ENCODE data around the gene APOC3. TPM values are rescaled to one million over a fixed set of nuclear protein-coding genes. Genes with fewer than 3 reads are reported as not detected.
A peak's percentile ranks its signal among the peaks of the same experiment; 100 is the strongest.

APOC3 gene
- total and polyA plus RNA-seq, 9 of the 15 experiments (the other 6 are each of a cell fraction or from before 2014, with no cell fraction given), result 1.1 TPM; not detected in 8

DNA sequence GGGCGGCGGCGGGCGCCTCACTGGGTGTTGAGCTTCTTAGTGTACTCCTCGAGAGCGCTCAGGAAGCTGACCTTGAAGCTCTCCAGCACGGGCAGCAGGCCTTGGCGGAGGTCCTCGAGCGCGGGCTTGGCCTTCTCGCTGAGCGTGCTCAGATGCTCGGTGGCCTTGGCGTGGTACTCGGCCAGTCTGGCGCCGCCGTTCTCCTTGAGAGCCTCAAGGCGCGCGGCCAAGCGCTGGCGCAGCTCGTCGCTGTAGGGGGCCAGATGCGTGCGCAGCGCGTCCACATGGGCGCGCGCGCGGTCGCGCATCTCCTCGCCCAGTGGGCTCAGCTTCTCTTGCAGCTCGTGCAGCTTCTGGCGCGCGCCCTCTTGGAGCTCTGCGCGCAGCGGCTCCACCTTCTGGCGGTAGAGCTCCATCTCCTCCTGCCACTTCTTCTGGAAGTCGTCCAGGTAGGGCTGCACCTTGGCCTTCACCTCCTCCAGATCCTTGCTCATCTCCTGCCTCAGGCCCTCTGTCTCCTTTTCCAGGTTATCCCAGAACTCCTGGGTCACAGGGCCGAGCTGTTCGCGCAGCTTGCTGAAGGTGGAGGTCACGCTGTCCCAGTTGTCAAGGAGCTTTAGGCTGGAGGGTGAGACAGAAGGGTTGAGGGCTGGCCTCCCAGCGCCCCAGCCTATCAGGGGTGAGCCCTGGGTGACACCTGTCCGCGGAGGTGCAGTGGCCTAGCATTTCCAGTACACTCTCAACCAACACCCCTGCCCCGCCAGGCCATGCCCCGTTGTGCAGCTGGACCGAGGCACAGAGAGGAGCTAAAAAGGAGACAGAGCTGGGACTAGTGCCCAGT is 6.3 kb downstream of the APOC3 start (continued):
- TF ChIP-seq EGR1 (conservative IDR thresholded peaks at IDR 0.05), result no peak
- peak; percentile 58; the same call in 1 of the 2 replicates for TF ChIP-seq ZBTB7A (IDR thresholded peaks at IDR 0.05; ENCODE audit: borderline replicate concordance, control insufficient read depth, low read depth, low read length)
- TF ChIP-seq TAF1 (IDR thresholded peaks at IDR 0.05; ENCODE audit: control insufficient read depth, extremely low read depth, insufficient read depth, low read length, severe bottlenecking), result peak; percentile 23
- TF ChIP-seq, protein P1, sequence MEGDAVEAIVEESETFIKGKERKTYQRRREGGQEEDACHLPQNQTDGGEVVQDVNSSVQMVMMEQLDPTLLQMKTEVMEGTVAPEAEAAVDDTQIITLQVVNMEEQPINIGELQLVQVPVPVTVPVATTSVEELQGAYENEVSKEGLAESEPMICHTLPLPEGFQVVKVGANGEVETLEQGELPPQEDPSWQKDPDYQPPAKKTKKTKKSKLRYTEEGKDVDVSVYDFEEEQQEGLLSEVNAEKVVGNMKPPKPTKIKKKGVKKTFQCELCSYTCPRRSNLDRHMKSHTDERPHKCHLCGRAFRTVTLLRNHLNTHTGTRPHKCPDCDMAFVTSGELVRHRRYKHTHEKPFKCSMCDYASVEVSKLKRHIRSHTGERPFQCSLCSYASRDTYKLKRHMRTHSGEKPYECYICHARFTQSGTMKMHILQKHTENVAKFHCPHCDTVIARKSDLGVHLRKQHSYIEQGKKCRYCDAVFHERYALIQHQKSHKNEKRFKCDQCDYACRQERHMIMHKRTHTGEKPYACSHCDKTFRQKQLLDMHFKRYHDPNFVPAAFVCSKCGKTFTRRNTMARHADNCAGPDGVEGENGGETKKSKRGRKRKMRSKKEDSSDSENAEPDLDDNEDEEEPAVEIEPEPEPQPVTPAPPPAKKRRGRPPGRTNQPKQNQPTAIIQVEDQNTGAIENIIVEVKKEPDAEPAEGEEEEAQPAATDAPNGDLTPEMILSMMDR (IDR thresholded peaks at IDR 0.05 in 2 of 3, conservative IDR thresholded peaks at IDR 0.05 in 1 of 3; ENCODE audit: insufficient read depth in 2 of 3, low read depth in 1 of 3, low read length in 3 of 3), result peak; percentile 79 to 91 (median 80)
- TF ChIP-seq THAP12 (CRISPR knock-in tag; IDR thresholded peaks at IDR 0.05), result peak; percentile 30; the same call in 1 of the 2 replicates
- TF ChIP-seq FOXJ2 (tag; IDR thresholded peaks at IDR 0.05), result no peak
- no peak for TF ChIP-seq ZNF830 (CRISPR knock-in tag; IDR thresholded peaks at IDR 0.05)
- TF ChIP-seq, protein P2, sequence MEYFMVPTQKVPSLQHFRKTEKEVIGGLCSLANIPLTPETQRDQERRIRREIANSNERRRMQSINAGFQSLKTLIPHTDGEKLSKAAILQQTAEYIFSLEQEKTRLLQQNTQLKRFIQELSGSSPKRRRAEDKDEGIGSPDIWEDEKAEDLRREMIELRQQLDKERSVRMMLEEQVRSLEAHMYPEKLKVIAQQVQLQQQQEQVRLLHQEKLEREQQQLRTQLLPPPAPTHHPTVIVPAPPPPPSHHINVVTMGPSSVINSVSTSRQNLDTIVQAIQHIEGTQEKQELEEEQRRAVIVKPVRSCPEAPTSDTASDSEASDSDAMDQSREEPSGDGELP (CRISPR knock-in tag; IDR thresholded peaks at IDR 0.05; ENCODE audit: borderline replicate concordance), result peak; percentile 66; the same call in 1 of the 2 replicates
- TF ChIP-seq NCOA6 (IDR thresholded peaks at IDR 0.05), result no peak
- TF ChIP-seq ZNF140 (CRISPR knock-in tag; IDR thresholded peaks at IDR 0.05), result no peak
- no peak for TF ChIP-seq ZNF232 (CRISPR knock-in tag; IDR thresholded peaks at IDR 0.05)
- no peak for TF ChIP-seq ZNF511 (CRISPR knock-in tag; IDR thresholded peaks at IDR 0.05)
- peak; percentile 88 for TF ChIP-seq CXXC5 (CRISPR knock-in tag; IDR thresholded peaks at IDR 0.05)
- peak in 1 of 2 experiments; percentile 50; a peak in 1 of 4 replicates for TF ChIP-seq NONO (IDR thresholded peaks at IDR 0.05; ENCODE audit: low read depth in 2 of 2, low read length in 1 of 2)
- TF ChIP-seq MTA3 (IDR thresholded peaks at IDR 0.05; ENCODE audit: borderline replicate concordance), result peak; percentile 74; the same call in 1 of the 2 replicates
- peak; percentile 85 for TF ChIP-seq MAX (CRISPR knock-in tag; IDR thresholded peaks at IDR 0.05)
- peak; percentile 47; the same call in 1 of the 2 replicates for TF ChIP-seq ETV5 (CRISPR knock-in tag; IDR thresholded peaks at IDR 0.05; ENCODE audit: low read depth)
- no peak for TF ChIP-seq ZNF75A (CRISPR knock-in tag; IDR thresholded peaks at IDR 0.05)
- peak; percentile 25 for TF ChIP-seq MEIS2 (IDR thresholded peaks at IDR 0.05; ENCODE audit: partially characterized antibody)
- peak in 1 of 2 experiments; percentile 56; a peak in 1 of 4 replicates for TF ChIP-seq MAZ (CRISPR knock-in tag; conservative IDR thresholded peaks at IDR 0.05 in 1 of 2, IDR thresholded peaks at IDR 0.05 in 1 of 2)
- no peak for TF ChIP-seq CBX1 (IDR thresholded peaks at IDR 0.05; ENCODE audit: low read depth)

Data from K562 (cell line).